Activated CD8-positive, alpha-beta memory T cell treated with anti-CD3 and anti-CD28 coated beads, Interleukin-2, amount 50 U/mL, for 4 hours (primary cell): ENCODE data around the gene RWDD3.

Experiments
- DNase-seq: peaks from one replicate; pipeline ENCODE4 v3.0.0-alpha.2; 2020

Gene RWDD3

GRCh38 chr1:95233737-95234500, at the start of gene RWDD3:
RWDD3 (plus strand) TSS chr1:95234210; CDS start chr1:95234231, 21 bp downstream.
- DNase-seq = peak; percentile 92

GRCh38 chr1:95186149-95186548, 47.9 kb upstream of the RWDD3 start:
- no peak for DNase-seq

- DNase-seq = no peak
These were observed 40.4 kb upstream of the RWDD3 start for GRCh38 chr1:95193591-95193990.

GRCh38 chr1:95195046-95195445, 39.0 kb upstream of the RWDD3 start:
- no peak for DNase-seq

GRCh38 chr1:95196017-95196416, 38.0 kb upstream of the RWDD3 start:
- DNase-seq = no peak

- no peak for DNase-seq
These were observed 36.3 kb upstream of the RWDD3 start for GRCh38 chr1:95197616-95198252.

GRCh38 chr1:95201905-95202304, 32.1 kb upstream of the RWDD3 start:
- no peak for DNase-seq

GRCh38 chr1:95203908-95204437, 30.0 kb upstream of the RWDD3 start:
- DNase-seq = no peak

- no peak for DNase-seq
These were observed 27.5 kb upstream of the RWDD3 start for GRCh38 chr1:95206514-95206913.

- DNase-seq = no peak
These were observed 26.6 kb upstream of the RWDD3 start for GRCh38 chr1:95207223-95207935.

- no peak for DNase-seq
These were observed 25.1 kb upstream of the RWDD3 start for GRCh38 chr1:95208876-95209275.

- DNase-seq = no peak
These were observed 24.7 kb upstream of the RWDD3 start for GRCh38 chr1:95209291-95209690.

GRCh38 chr1:95216292-95216990, 17.6 kb upstream of the RWDD3 start:
- DNase-seq = no peak

- no peak for DNase-seq
These were observed 16.6 kb upstream of the RWDD3 start for GRCh38 chr1:95217371-95217770.

GRCh38 chr1:95219407-95219806, 14.6 kb upstream of the RWDD3 start:
- DNase-seq = no peak

- DNase-seq = no peak
These were observed 12.7 kb upstream of the RWDD3 start for GRCh38 chr1:95221306-95221705.

GRCh38 chr1:95222629-95223028, 11.4 kb upstream of the RWDD3 start:
- DNase-seq = no peak

- DNase-seq = no peak
These were observed 10.9 kb upstream of the RWDD3 start for GRCh38 chr1:95223110-95223509.

- no peak for DNase-seq
These were observed 7.0 kb upstream of the RWDD3 start for GRCh38 chr1:95226781-95227660.

- no peak for DNase-seq
These were observed 5.0 kb upstream of the RWDD3 start for GRCh38 chr1:95229037-95229436.

GRCh38 chr1:95229706-95230105, 4.3 kb upstream of the RWDD3 start:
- DNase-seq = no peak

GRCh38 chr1:95230256-95230655, 3.8 kb upstream of the RWDD3 start:
- no peak for DNase-seq
